Body of pancreas (tissue), 4 donors: ENCODE data around the gene SOX8. TPM values are rescaled to one million over a fixed set of nuclear protein-coding genes. Genes with fewer than 3 reads are reported as not detected.

Experiments
- ATAC-seq: fragments of 150-250 bp; one replicate; pipeline ENCODE4 v1.9.1; 2016
- DNase-seq, 4 donors: peaks; one replicate each; pipeline ENCODE4 v3.0.0-alpha.2; 2019
- H3K27ac ChIP-seq, 4 donors: fragments of 200-600 bp; sonication (generic); 1 replicate in 3 of 4; 2 replicates in 1 of 4; pipeline versions ENCODE4 v1.5.1 to v1.6.1; 2016 to 2019; ENCODE audit warnings: mild to moderate bottlenecking in 1 of 4, mixed read lengths in 1 of 4, moderate library complexity in 1 of 4
- H3K27me3 ChIP-seq, 2 donors: fragments of 200-600 bp; sonication (generic); one replicate each; pipeline ENCODE4 v1.6.0; 2016; ENCODE audit warnings: mild to moderate bottlenecking in 1 of 2
- H3K36me3 ChIP-seq, 2 donors: fragments of 200-600 bp; sonication (generic); replicated peaks in 1 of 2; 2 replicates each; pipeline ENCODE4 v1.5.1; 2016; ENCODE audit warnings: low read depth in 2 of 2; ENCODE audit not compliant: insufficient read depth in 1 of 2
- H3K4me1 ChIP-seq: fragments of 200-600 bp; sonication (generic); one replicate; pipeline ENCODE4 v1.6.0; 2016
- H3K4me3 ChIP-seq, 2 donors: fragments of 200-600 bp; sonication (generic); 1 replicate in 1 of 2; 2 replicates in 1 of 2; pipeline ENCODE4 v1.5.1; 2016 to 2019
- H3K9me3 ChIP-seq, 3 donors: fragments of 200-600 bp; sonication (generic); 1 replicate in 2 of 3; 2 replicates in 1 of 3; pipeline ENCODE4 v1.5.1; 2016
- CTCF ChIP-seq, 7 experiments: fragments of 450-650 bp in 4 of 7; fragments of 200-600 bp in 3 of 7; sonication (generic) in 3 of 7; IDR thresholded peaks; one replicate each; pipeline ENCODE4 v1.5.1; 2016 to 2019; ENCODE audit warnings: antibody characterized with exemption in 7 of 7
- POLR2A ChIP-seq, 3 donors: fragments of 450-650 bp; IDR thresholded peaks; one replicate each; pipeline ENCODE4 v1.6.1; 2016; ENCODE audit warnings: antibody characterized with exemption in 3 of 3, mild to moderate bottlenecking in 2 of 3
- WGBS, 2 donors: methylation state at CpG; one replicate each; pipeline ENCODE4 v1.1.5; 2017; 5-methylcytosine and 5-hydroxymethylcytosine counted together
- intact Hi-C: fragments of 100-400 bp; cut with DNase I; formaldehyde crosslinking; loops from one replicate; pipeline ENCODE4 v1.15.1; 2023
- total RNA-seq, 2 donors: library from RNA; depleted of rRNA; stranded (reverse); fragments of >200 nt; gene quantifications; one replicate each; pipeline ENCODE4 v1.1.0, GENCODE V29; 2016

The SOX8 gene
- total RNA-seq, 2 donors from 2014 or later, result 2.6 to 3.3 TPM

DNA sequence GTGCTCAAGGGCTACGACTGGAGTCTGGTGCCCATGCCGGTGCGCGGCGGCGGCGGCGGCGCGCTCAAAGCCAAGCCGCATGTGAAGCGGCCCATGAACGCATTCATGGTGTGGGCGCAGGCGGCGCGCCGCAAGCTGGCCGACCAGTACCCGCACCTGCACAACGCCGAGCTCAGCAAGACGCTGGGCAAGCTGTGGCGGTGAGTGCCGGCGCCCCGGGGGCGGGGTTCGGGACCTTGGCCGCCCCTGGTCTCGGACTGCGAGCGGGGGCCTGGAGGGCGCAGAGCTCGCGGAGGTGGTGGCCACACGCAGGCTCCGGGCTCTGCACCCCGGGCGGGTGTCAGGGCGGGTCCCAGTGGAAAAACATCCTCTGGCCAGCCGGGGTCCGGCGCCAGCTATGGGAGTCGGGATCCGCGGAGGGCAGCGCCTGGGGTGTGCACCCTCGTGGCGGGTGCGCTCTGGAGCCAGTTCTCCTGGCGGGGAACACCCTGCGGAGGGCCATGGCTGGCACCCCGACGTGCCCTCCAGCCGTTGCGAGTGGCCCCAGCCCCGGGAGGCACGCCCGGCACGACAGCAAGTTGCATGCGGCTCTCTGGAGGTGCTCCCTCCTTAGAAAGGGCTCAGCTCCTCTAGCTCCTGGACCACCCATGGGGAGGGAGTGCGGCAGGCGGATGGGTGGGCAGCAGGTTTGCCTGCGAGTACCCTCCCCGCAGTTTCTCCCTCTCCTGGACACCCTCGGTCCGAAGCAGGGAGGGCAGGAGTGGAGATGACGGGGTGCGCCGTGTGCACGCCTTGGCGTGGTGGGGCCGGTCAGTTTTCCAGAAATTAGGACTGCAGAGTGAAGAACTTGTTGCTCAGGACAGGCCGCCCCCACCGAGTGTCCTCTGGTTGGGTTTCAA, 824 bp downstream of the SOX8 start:
- TF ChIP-seq CTCF (IDR thresholded peaks at IDR 0.05), result no peak
- TF ChIP-seq POLR2A (IDR thresholded peaks at IDR 0.05), result no peak
- no peak overlapping the region for H3K4me3 ChIP-seq

GRCh38 chr16:983044-984030, 1.8 kb downstream of the SOX8 start:
- no peak for TF ChIP-seq POLR2A (IDR thresholded peaks at IDR 0.05)
- no peak for TF ChIP-seq CTCF (IDR thresholded peaks at IDR 0.05)
- Histone ChIP-seq H3K27me3 (peaks cover 0 to 11% of the 10 kb centered on the region in 2 donors), H3K4me3 (no peak overlapping the region)

More for the DNA sequence above, 824 bp downstream of the SOX8 start:
- Histone ChIP-seq H3K4me1 (peaks cover 41% of the 10 kb centered on the region), H3K27me3 (peaks cover 0 to 11% of the 10 kb centered on the region in 2 donors), H3K9me3 (no peaks in the 10 kb centered on the region), H3K27ac (no peak overlapping the region), H3K36me3 (no peaks in the 10 kb centered on the region)
- WGBS, 2 donors, result 16 to 32% methylated on average over 25 to 62 of the region's 76 CpGs
- intact Hi-C loops, result no loop called here
- DNase-seq (no peak), ATAC-seq (no peak)

GRCh38 chr16:984121-984694, 2.6 kb downstream of the SOX8 start:
- H3K9me3 ChIP-seq, result no peaks in the 10 kb centered on the region
- peaks cover 26% of the 10 kb centered on the region for H3K4me1 ChIP-seq
- TF ChIP-seq POLR2A (IDR thresholded peaks at IDR 0.05) (no peak), CTCF (IDR thresholded peaks at IDR 0.05) (no peak)
- no peaks in the 10 kb centered on the region for H3K36me3 ChIP-seq
- ATAC-seq, result no peak
- no peak overlapping the region for H3K4me3 ChIP-seq
- no peak for DNase-seq
- peaks cover 0 to 11% of the 10 kb centered on the region in 2 donors for H3K27me3 ChIP-seq
- intact Hi-C loops, result no loop called here
- WGBS, 2 donors, result 84 to 87% methylated on average over 9 to 19 of the region's 22 CpGs
- H3K27ac ChIP-seq, result no peak overlapping the region

More at GRCh38 chr16:983044-984030, 1.8 kb downstream of the SOX8 start:
- intact Hi-C loops, result no loop called here
- Histone ChIP-seq H3K4me1 (peaks cover 31% of the 10 kb centered on the region), H3K36me3 (no peaks in the 10 kb centered on the region), H3K9me3 (no peaks in the 10 kb centered on the region), H3K27ac (no peak overlapping the region)
- DNase-seq, result no peak
- ATAC-seq, result no peak
- 57 to 65% methylated on average over 26 to 59 of the region's 59 CpGs for WGBS, 2 donors

- Histone ChIP-seq H3K36me3 (no peaks in the 10 kb centered on the region), H3K9me3 (no peaks in the 10 kb centered on the region), H3K4me1 (peaks cover 22% of the 10 kb centered on the region), H3K4me3 (no peak overlapping the region), H3K27ac (no peak overlapping the region), H3K27me3 (peaks cover 0 to 11% of the 10 kb centered on the region in 2 donors)
- WGBS, 2 donors, result 91 to 94% methylated on average over 32 to 66 of the region's 78 CpGs
- TF ChIP-seq CTCF (IDR thresholded peaks at IDR 0.05) (no peak), POLR2A (IDR thresholded peaks at IDR 0.05) (no peak)
- DNase-seq, result no peak
- ATAC-seq, result no peak
- intact Hi-C loops, result no loop called here
These were observed 3.4 kb downstream of the SOX8 start for GRCh38 chr16:984736-985636.
